ENCODE measurements around the gene ZNF792. TPM values are rescaled to one million over a fixed set of nuclear protein-coding genes. Genes with fewer than 3 reads are reported as not detected.
"Not testable (repeated sequence)": the region's sequence is repeated elsewhere in the genome, so short reads cannot be mapped to it uniquely, and the experiment has no call there.

The ZNF792 gene
- total and polyA plus RNA-seq, 4 experiments from 2014 or later = 10.1 to 34.7 (median 28.9) TPM

DNA sequence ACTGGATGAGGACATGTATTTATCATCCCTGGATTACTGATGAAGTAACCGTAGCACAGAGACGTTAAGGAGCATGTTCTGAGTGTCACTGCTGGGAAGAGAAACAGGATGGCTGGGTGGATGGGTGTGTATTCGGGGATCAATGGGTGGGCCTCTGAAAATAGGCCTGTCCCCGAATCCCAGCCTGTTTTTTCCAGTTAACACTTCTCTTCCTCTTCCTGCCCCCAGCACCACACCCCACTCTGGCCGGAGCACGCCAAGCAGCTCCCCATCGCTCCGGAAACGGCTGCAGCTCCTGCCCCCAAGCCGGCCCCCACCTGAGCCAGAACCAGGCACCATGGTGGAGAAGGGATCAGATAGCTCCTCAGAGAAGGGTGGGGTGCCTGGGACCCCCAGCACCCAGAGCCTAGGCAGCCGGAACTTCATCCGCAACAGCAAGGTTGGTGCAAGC lies 44.9 kb upstream of the ZNF792 start:
- Histone ChIP-seq H3K36me3 (ENCODE audit: insufficient read depth, low read length) (peaks cover 33% of the 10 kb centered on the region), H3K27ac (ENCODE audit: low read depth, low read length) (no peak overlapping the region)
- intact Hi-C loops (cut with micrococcal nuclease) = no loop called here

DNA sequence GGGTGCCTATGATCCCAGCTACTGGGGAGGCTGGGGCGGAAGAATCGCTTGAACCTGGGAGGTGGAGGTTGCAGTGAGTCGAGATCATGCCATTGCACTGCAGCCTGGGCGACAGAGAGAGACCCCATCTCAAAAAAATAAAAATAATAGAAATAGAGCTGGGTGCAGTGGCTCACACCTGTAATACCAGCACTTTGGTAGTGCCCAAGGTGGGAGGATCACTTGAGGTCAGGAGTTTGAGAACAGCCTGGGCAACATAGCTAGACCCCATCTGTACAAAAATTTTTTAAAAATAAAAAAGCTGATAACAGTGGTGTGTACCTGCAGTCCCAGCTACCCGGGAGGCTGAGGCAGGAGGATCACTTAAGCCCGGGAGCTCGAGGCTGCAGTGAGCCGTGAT lies 43.4 kb upstream of the ZNF792 start:
- H3K4me3 Mint-ChIP-seq; H3K27ac ChIP-seq (ENCODE audit: low read depth, low read length); H3K4me3 ChIP-seq (ENCODE audit: low read length in 2 of 2); H3K9me3 ChIP-seq (ENCODE audit: control insufficient read depth in 1 of 2, low read length in 2 of 2); H3K27me3 ChIP-seq (ENCODE audit: insufficient read depth, low read length); DNase-seq; intact Hi-C loops (cut with micrococcal nuclease); H3K9me3 Mint-ChIP-seq; H3K27me3 Mint-ChIP-seq: not testable (repeated sequence)
- H3K27ac Mint-ChIP-seq = peak overlapping the region in 1 of 7 donors; percentile 62
- peaks cover 64% of the 10 kb centered on the region for H3K4me1 ChIP-seq (ENCODE audit: insufficient read depth, low read length)
- ChIA-PET CTCF (ENCODE audit: partially characterized antibody) (interaction anchor here (2.2 kb wide), 2 partner anchors 33 to 35 kb away, joined by 8 to 9 read pairs; no protein-coding TSS in a partner anchor), POLR2A (ENCODE audit: partially characterized antibody) (interaction anchor here (0.6 to 13.7 kb wide), 2 partner anchors 8 to 26 kb away, joined by 3 to 282 read pairs; partner anchors contain the start of gene GRAMD1A)
- peaks cover 33% of the 10 kb centered on the region for H3K36me3 ChIP-seq (ENCODE audit: insufficient read depth, low read length)
- H3K4me1 Mint-ChIP-seq = peaks cover 40 to 78% (median 55%) of the 10 kb centered on the region in 4 donors
- H3K36me3 Mint-ChIP-seq = peaks cover 10 to 57% of the 10 kb centered on the region in 2 donors

More for the DNA sequence above, 44.9 kb upstream of the ZNF792 start:
- no peak overlapping the region for H3K4me3 Mint-ChIP-seq
- H3K27me3 ChIP-seq (ENCODE audit: insufficient read depth, low read length) = no peaks in the 10 kb centered on the region
- no peaks in the 10 kb centered on the region for H3K9me3 Mint-ChIP-seq
- no peak for DNase-seq
- peak overlapping the region in 2 of 7 donors; percentile 60 to 62 for H3K27ac Mint-ChIP-seq
- CTCF ChIA-PET (ENCODE audit: partially characterized antibody) = interaction anchor here (2.2 to 6.2 kb wide), 3 partner anchors 8 to 37 kb away, joined by 8 to 71 read pairs (median 9); partner anchors contain the start of gene GRAMD1A
- peaks cover 10 to 54% of the 10 kb centered on the region in 2 donors for H3K36me3 Mint-ChIP-seq
- POLR2A ChIA-PET (ENCODE audit: partially characterized antibody) = interaction anchor here (0.9 to 13.7 kb wide), 4 partner anchors 8 to 45 kb away, joined by 3 to 282 read pairs (median 4); partner anchors contain the start of genes GRAMD1A and ZNF792
- peaks cover 64% of the 10 kb centered on the region for H3K4me1 ChIP-seq (ENCODE audit: insufficient read depth, low read length)
- no peaks in the 10 kb centered on the region for H3K27me3 Mint-ChIP-seq
- H3K4me3 ChIP-seq (ENCODE audit: low read length in 2 of 2) = no peak overlapping the region
- H3K4me1 Mint-ChIP-seq = peaks cover 40 to 78% (median 56%) of the 10 kb centered on the region in 4 donors
- no peaks in the 10 kb centered on the region for H3K9me3 ChIP-seq (ENCODE audit: control insufficient read depth in 1 of 2, low read length in 2 of 2)

DNA sequence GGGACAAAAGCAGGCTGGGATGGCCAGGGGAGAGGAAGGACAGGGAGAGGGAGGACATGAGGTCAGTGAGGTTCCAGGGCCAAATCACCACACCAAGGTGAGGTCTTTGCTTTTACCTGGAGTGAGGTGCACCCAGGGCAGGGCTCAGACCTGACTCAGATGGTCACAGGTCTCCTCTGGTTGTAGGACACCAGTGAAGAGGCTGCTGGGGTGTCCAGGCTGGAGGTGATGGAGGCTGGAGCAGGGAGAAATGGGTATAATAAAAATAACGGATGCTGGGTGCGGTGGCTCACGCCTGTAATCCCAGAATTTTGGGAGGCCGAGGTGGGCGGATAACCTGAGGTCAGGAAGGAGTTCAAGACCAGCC lies 43.0 kb upstream of the ZNF792 start:
- peaks cover 10 to 53% of the 10 kb centered on the region in 2 donors for H3K36me3 Mint-ChIP-seq
- intact Hi-C loops (cut with micrococcal nuclease) = no loop called here
- no peak for DNase-seq
- no peak overlapping the region for H3K27ac ChIP-seq (ENCODE audit: low read depth, low read length)
- no peak overlapping the region for H3K4me3 Mint-ChIP-seq
- POLR2A ChIA-PET (ENCODE audit: partially characterized antibody) = interaction anchor here (1.4 to 13.7 kb wide), 2 partner anchors 7 to 8 kb away, joined by 5 to 282 read pairs; partner anchors contain the start of gene GRAMD1A
- H3K27me3 Mint-ChIP-seq = no peaks in the 10 kb centered on the region
- peak overlapping the region in 6 of 7 donors; percentile 62 to 96 (median 75) for H3K27ac Mint-ChIP-seq
- peaks cover 64% of the 10 kb centered on the region for H3K4me1 ChIP-seq (ENCODE audit: insufficient read depth, low read length)
- peaks cover 39 to 78% (median 55%) of the 10 kb centered on the region in 4 donors for H3K4me1 Mint-ChIP-seq
- H3K36me3 ChIP-seq (ENCODE audit: insufficient read depth, low read length) = peaks cover 33% of the 10 kb centered on the region
- H3K27me3 ChIP-seq (ENCODE audit: insufficient read depth, low read length) = no peaks in the 10 kb centered on the region
- CTCF ChIA-PET (ENCODE audit: partially characterized antibody) = no interaction called here
- no peaks in the 10 kb centered on the region for H3K9me3 ChIP-seq (ENCODE audit: control insufficient read depth in 1 of 2, low read length in 2 of 2)
- no peak overlapping the region for H3K4me3 ChIP-seq (ENCODE audit: low read length in 2 of 2)
- no peaks in the 10 kb centered on the region for H3K9me3 Mint-ChIP-seq

DNA sequence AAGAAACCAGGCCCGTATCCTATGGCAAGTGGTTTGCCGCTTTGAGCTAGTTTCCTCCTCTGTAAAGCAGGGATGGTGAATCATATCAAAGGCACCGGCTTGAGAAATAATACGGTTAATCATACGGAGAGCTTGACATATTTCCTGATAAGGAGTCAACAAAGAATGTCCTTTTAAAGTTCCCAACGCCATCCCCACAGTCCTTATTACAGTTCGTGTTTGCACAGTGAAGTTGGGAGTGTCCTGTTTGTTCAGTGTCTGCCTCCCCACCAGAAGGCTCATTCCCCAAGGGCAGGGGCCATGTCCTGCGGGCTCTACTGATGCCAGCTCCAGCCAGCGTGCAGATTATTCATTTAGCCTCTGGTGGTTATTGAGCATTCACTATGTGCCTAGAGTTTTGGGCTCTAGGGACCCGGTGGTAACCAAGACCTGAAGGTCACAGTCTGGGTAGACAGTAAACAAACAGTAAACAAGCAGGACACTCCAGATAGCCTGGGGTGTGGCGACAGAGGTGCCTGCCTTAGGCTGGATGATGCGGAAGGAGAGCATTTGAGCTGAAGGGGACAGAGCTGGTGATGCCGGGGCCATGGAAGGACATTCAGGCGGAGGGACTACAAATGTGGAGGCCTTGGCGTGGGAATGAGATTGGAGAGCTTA lies 42.4 kb upstream of the ZNF792 start:
- Histone ChIP-seq H3K36me3 (ENCODE audit: insufficient read depth, low read length) (peaks cover 33% of the 10 kb centered on the region), H3K27me3 (ENCODE audit: insufficient read depth, low read length) (no peaks in the 10 kb centered on the region), H3K4me1 (ENCODE audit: insufficient read depth, low read length) (peaks cover 64% of the 10 kb centered on the region), H3K27ac (ENCODE audit: low read depth, low read length) (no peak overlapping the region), H3K4me3 (ENCODE audit: low read length in 2 of 2) (no peak overlapping the region), H3K9me3 (ENCODE audit: control insufficient read depth in 1 of 2, low read length in 2 of 2) (no peaks in the 10 kb centered on the region)
- ChIA-PET CTCF (ENCODE audit: partially characterized antibody) (interaction anchor here (1.0 to 1.4 kb wide), 2 partner anchors 8 to 34 kb away, joined by 3 to 4 read pairs; no protein-coding TSS in a partner anchor), POLR2A (ENCODE audit: partially characterized antibody) (interaction anchor here (1.2 to 13.7 kb wide), 3 partner anchors 7 to 14 kb away, joined by 3 to 282 read pairs (median 5); partner anchors contain the start of gene GRAMD1A)
- intact Hi-C loops (cut with micrococcal nuclease) = no loop called here
- no peak overlapping the region for H3K4me3 Mint-ChIP-seq
- no peaks in the 10 kb centered on the region for H3K27me3 Mint-ChIP-seq
- peak overlapping the region in 6 of 7 donors; percentile 60 to 96 (median 75) for H3K27ac Mint-ChIP-seq
- H3K4me1 Mint-ChIP-seq = peaks cover 41 to 78% (median 54%) of the 10 kb centered on the region in 4 donors
- H3K36me3 Mint-ChIP-seq = peaks cover 10 to 50% of the 10 kb centered on the region in 2 donors
- H3K9me3 Mint-ChIP-seq = no peaks in the 10 kb centered on the region
- DNase-seq = no peak

DNA sequence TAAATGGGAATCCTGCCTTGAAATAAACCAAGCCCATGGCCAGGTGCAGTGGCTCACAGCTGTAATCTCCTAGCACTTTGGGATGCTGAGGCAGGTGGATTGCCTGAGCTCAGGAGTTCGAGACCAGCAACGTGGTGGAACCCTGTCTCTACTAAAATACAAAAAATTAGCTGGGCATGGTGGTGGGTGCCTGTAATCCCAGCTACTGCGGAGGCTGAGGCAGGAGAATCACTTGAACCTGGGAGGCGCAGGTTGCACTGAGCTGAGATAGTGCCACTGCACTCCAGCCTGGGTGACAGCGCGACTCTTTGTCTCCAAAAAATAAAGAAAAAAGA lies 41.9 kb upstream of the ZNF792 start:
- Histone ChIP-seq H3K4me1 (ENCODE audit: insufficient read depth, low read length) (peaks cover 60% of the 10 kb centered on the region), H3K36me3 (ENCODE audit: insufficient read depth, low read length) (peaks cover 33% of the 10 kb centered on the region)
- H3K27me3 Mint-ChIP-seq; H3K9me3 Mint-ChIP-seq; H3K27me3 ChIP-seq (ENCODE audit: insufficient read depth, low read length); DNase-seq; H3K4me3 Mint-ChIP-seq; intact Hi-C loops (cut with micrococcal nuclease); H3K4me3 ChIP-seq (ENCODE audit: low read length in 2 of 2); H3K27ac ChIP-seq (ENCODE audit: low read depth, low read length); H3K9me3 ChIP-seq (ENCODE audit: control insufficient read depth in 1 of 2, low read length in 2 of 2): not testable (repeated sequence)
- ChIA-PET CTCF (ENCODE audit: partially characterized antibody) (interaction anchor here (1.0 to 1.4 kb wide), 2 partner anchors 9 to 33 kb away, joined by 3 to 4 read pairs; no protein-coding TSS in a partner anchor), POLR2A (ENCODE audit: partially characterized antibody) (interaction anchor here (1.2 to 13.7 kb wide), 3 partner anchors 6 to 14 kb away, joined by 3 to 282 read pairs (median 5); partner anchors contain the start of gene GRAMD1A)
- Mint-ChIP-seq H3K4me1 (peaks cover 41 to 78% (median 52%) of the 10 kb centered on the region in 4 donors), H3K36me3 (peaks cover 5 to 49% of the 10 kb centered on the region in 2 donors), H3K27ac (peak overlapping the region in 6 of 7 donors; percentile 10 to 76 (median 36))

DNA sequence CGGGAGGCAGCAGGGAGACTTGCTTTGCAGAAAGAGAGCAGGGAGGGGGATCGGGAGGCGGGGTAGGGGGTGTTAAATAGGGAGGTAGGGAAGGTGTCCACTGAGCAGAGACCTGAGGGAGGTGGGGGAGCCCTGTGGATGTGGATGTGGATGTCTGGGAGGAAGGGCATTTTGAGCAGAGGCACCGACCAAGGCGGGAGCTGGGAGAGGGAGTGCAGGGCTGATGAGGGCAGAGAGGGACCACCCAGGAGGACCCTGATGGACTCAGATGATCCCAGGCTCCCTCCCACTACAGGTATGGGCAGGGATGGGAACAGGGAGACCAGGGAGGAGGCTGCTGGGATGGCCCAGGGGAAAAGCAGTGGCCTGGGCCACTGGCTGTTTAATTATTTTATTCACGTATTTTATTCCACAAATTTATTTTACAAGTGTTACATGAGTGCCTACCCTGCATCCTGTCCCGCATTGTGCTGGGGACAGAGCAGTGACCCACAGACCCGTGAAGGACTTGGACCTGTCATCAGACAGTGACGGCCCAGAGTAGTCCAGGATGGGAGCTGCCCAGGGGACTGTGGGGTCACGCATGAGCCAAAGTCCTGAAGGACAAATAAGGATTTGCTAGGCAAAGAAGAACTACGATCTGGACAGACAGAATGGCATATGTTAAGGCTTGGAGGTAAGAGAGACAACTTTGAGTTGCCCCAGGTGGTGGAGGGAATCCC lies 41.4 kb upstream of the ZNF792 start:
- no peaks in the 10 kb centered on the region for H3K27me3 ChIP-seq (ENCODE audit: insufficient read depth, low read length)
- no peaks in the 10 kb centered on the region for H3K27me3 Mint-ChIP-seq
- H3K4me1 Mint-ChIP-seq = peaks cover 39 to 74% (median 49%) of the 10 kb centered on the region in 4 donors

More for the DNA sequence above, 41.4 kb upstream of the ZNF792 start:
- Histone ChIP-seq H3K4me1 (ENCODE audit: insufficient read depth, low read length) (peaks cover 55% of the 10 kb centered on the region), H3K36me3 (ENCODE audit: insufficient read depth, low read length) (peaks cover 30% of the 10 kb centered on the region), H3K4me3 (ENCODE audit: low read length in 2 of 2) (no peak overlapping the region), H3K27ac (ENCODE audit: low read depth, low read length) (no peak overlapping the region), H3K9me3 (ENCODE audit: control insufficient read depth in 1 of 2, low read length in 2 of 2) (no peaks in the 10 kb centered on the region)
- intact Hi-C loops (cut with micrococcal nuclease) = no loop called here
- CTCF ChIA-PET (ENCODE audit: partially characterized antibody) = interaction anchor here (1.0 to 1.4 kb wide), 2 partner anchors 9 to 33 kb away, joined by 3 to 4 read pairs; no protein-coding TSS in a partner anchor
- H3K27ac Mint-ChIP-seq = peak overlapping the region in 6 of 7 donors; percentile 10 to 76 (median 38)
- no peaks in the 10 kb centered on the region for H3K9me3 Mint-ChIP-seq
- POLR2A ChIA-PET (ENCODE audit: partially characterized antibody) = interaction anchor here (1.2 to 13.7 kb wide), 4 partner anchors 6 to 13 kb away, joined by 3 to 282 read pairs (median 144); partner anchors contain the start of gene GRAMD1A
- no peak overlapping the region for H3K4me3 Mint-ChIP-seq
- peaks cover 3 to 47% of the 10 kb centered on the region in 2 donors for H3K36me3 Mint-ChIP-seq
- no peak for DNase-seq

Measured in CD4-positive, alpha-beta memory T cell (primary cell).